H1 (cell line): ENCODE measurements around the gene PLEKHH2. TPM values are rescaled to one million over a fixed set of nuclear protein-coding genes. Genes with fewer than 3 reads are reported as not detected.

ENCODE experiments used
- CTBP2 ChIP-seq: IDR thresholded peaks from 2 replicates; pipeline ENCODE4 v1.7.0; 2011; ENCODE audit warnings: borderline replicate concordance, mild to moderate bottlenecking, moderate library complexity, mixed read lengths, low read length; ENCODE audit not compliant: insufficient read depth, insufficient read length
- FOSL1 ChIP-seq: IDR thresholded peaks from 2 replicates; pipeline ENCODE4 v1.6.1; 2011; ENCODE audit warnings: mild to moderate bottlenecking, low read depth, low read length, moderate library complexity; ENCODE audit not compliant: insufficient read depth
- USF2 ChIP-seq: IDR thresholded peaks from 2 replicates; pipeline ENCODE4 v1.6.1; 2011; ENCODE audit warnings: low read length, improper control_type of control experiment
- polyA plus RNA-seq, 7 experiments: library from polyadenylated mRNA; depleted of rRNA in 3 of 7; stranded (reverse) in 5 of 7; unstranded in 2 of 7; fragments of >200 nt in 5 of 7; fragments of 200-250 nt in 2 of 7; gene quantifications; 1 replicate in 5 of 7; 2 replicates in 1 of 7; 4 replicates in 1 of 7; pipeline versions ENCODE4 v1.2.1 to v1.2.3, GENCODE V29; 2011 to 2013; ENCODE audit warnings: missing spikeins in 2 of 7, mixed read lengths in 2 of 7
- total RNA-seq: library from RNA; stranded (reverse); fragmentation: NEBNext Ultra II Directional; extraction: Animal tissue kit (Norgen Biotek cat#: 25700); gene quantifications from 2 replicates; pipeline ENCODE4 v1.2.1, GENCODE V29; 2021

The PLEKHH2 gene
- total and polyA plus RNA-seq, 2 of the 8 experiments (the other 6 are each of a cell fraction or from before 2014, with no cell fraction given) = 2.2 to 5.0 TPM

DNA sequence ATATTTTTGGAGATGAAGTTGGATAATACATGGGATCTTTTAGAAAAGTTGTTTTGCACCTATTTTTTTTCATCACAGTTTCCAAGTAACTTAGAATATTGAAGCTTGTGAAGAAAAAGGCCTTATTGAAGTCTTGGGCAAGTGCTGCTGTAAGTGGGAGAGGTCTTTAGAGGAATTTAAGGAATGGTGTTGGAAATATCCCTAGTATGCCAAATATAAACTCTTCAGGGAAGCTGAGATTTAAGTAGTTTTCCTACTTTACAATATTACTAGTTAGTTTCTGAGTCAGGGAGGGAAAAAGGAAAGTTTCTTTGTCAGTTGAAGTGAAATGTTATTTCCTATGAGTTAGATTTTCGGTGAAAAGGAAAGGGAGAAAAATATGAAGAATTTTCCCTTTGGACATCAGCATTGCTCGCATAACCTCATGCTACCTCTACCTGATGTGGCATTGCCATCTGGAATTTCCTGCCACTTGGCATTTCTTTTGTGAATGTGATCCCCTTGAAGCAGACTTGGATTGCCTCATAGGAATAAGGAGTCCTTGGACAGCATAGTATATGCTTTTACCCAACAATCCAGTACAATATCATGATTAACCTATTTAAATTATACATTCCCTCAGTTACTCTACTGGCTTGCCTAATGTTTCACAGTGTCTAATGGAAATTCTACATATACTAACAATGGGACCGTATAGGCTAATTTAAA lies 12.1 kb downstream of the PLEKHH2 start (continued):
- TF ChIP-seq CTBP2 = no peak
- no peak for TF ChIP-seq FOSL1
- TF ChIP-seq USF2 = no peak
